Loucy (cell line): ENCODE data around the gene FKBP4.

Source experiments
- H2AFZ ChIP-seq: fragments of 200-600 bp; sonication (generic); 2 replicates; pipeline ENCODE4 v1.6.0; 2016; ENCODE audit warnings: antibody characterized with exemption, mild to moderate bottlenecking, low read length, moderate library complexity
- H3F3A ChIP-seq: fragments of 200-600 bp; 2 replicates; pipeline ENCODE4 v1.6.0; 2016; ENCODE audit warnings: antibody characterized with exemption, low read depth, mild to moderate bottlenecking
- H3K27me3 ChIP-seq: fragments of 200-600 bp; sonication (generic); 2 replicates; pipeline ENCODE4 v1.6.1; 2014; ENCODE audit warnings: low read length, mild to moderate bottlenecking; ENCODE audit not compliant: insufficient read depth, poor library complexity, severe bottlenecking
- H3K36me3 ChIP-seq: fragments of 200-600 bp; sonication (generic); 2 replicates; pipeline ENCODE4 v1.6.1; 2016; ENCODE audit warnings: low read length; ENCODE audit not compliant: insufficient read depth
- H3K4me1 ChIP-seq: fragments of 200-600 bp; sonication (generic); 2 replicates; pipeline ENCODE4 v1.5.1; 2014; ENCODE audit warnings: low read length, mild to moderate bottlenecking; ENCODE audit not compliant: insufficient read depth, poor library complexity, severe bottlenecking
- H3K4me2 ChIP-seq: fragments of 200-600 bp; sonication (generic); 2 replicates; pipeline ENCODE4 v1.6.0; 2014; ENCODE audit warnings: antibody characterized with exemption, low read length, low read depth, mild to moderate bottlenecking; ENCODE audit not compliant: poor library complexity, severe bottlenecking
- H3K4me3 ChIP-seq: fragments of 200-600 bp; sonication (generic); 2 replicates; pipeline ENCODE4 v1.5.1; 2014; ENCODE audit warnings: low read length, mild to moderate bottlenecking, mixed read lengths; ENCODE audit not compliant: poor library complexity, severe bottlenecking
- H3K79me2 ChIP-seq: fragments of 200-600 bp; sonication (generic); 2 replicates; pipeline ENCODE4 v1.6.1; 2014; ENCODE audit warnings: low read length; ENCODE audit not compliant: insufficient read depth
- H3K9ac ChIP-seq: fragments of 200-600 bp; sonication (generic); 2 replicates; pipeline ENCODE4 v1.6.0; 2014; ENCODE audit warnings: mild to moderate bottlenecking, low read depth, low read length, moderate library complexity; ENCODE audit not compliant: poor library complexity, severe bottlenecking
- H3K9me2 ChIP-seq: fragments of 200-600 bp; sonication (generic); replicated peaks from 2 replicates; pipeline ENCODE4 v1.6.1; 2016; ENCODE audit warnings: low read depth, low read length, mixed read lengths
- H3K9me3 ChIP-seq: fragments of 200-600 bp; sonication (generic); 2 replicates; pipeline ENCODE4 v1.6.1; 2014; ENCODE audit warnings: mild to moderate bottlenecking, antibody characterized with exemption, low read length, low read depth; ENCODE audit not compliant: insufficient read depth
- H4K20me1 ChIP-seq: fragments of 200-600 bp; sonication (generic); 2 replicates; pipeline ENCODE4 v1.6.0; 2014; ENCODE audit warnings: antibody characterized with exemption, low read length, mild to moderate bottlenecking; ENCODE audit not compliant: insufficient read depth, poor library complexity, severe bottlenecking
- CTCF ChIP-seq: fragments of 200-600 bp; sonication (generic); conservative IDR thresholded peaks from 2 replicates; pipeline ENCODE4 v1.5.1; 2014; ENCODE audit warnings: mild to moderate bottlenecking, antibody characterized with exemption, low read length
- EZH2phosphoT487 ChIP-seq: fragments of 200-600 bp; IDR thresholded peaks from 2 replicates; pipeline ENCODE4 v1.6.1; 2018; ENCODE audit warnings: antibody characterized with exemption, mild to moderate bottlenecking, moderate library complexity, borderline replicate concordance

The FKBP4 gene

GRCh38 chr12:2835691-2836403, 41.1 kb downstream of the FKBP4 start:
- TF ChIP-seq EZH2phosphoT487 (no peak), CTCF (no peak)
- Histone ChIP-seq H3K4me2 (no peak overlapping the region), H3K4me1 (no peaks in the 10 kb centered on the region), H2AFZ (no peak overlapping the region), H3K9me2 (no peaks in the 10 kb centered on the region), H3K27me3 (no peaks in the 10 kb centered on the region), H3K4me3 (no peak overlapping the region), H3F3A (no peaks in the 10 kb centered on the region), H3K79me2 (no peaks in the 10 kb centered on the region), H4K20me1 (no peaks in the 10 kb centered on the region), H3K36me3 (no peaks in the 10 kb centered on the region), H3K9ac (no peak overlapping the region), H3K9me3 (no peaks in the 10 kb centered on the region)

- Histone ChIP-seq H3K36me3 (no peaks in the 10 kb centered on the region), H3K4me2 (no peak overlapping the region), H4K20me1 (no peaks in the 10 kb centered on the region), H3K9me3 (no peaks in the 10 kb centered on the region), H3K27me3 (no peaks in the 10 kb centered on the region), H3F3A (no peaks in the 10 kb centered on the region), H3K4me1 (no peaks in the 10 kb centered on the region), H3K79me2 (no peaks in the 10 kb centered on the region), H3K9ac (no peak overlapping the region), H3K9me2 (no peaks in the 10 kb centered on the region), H3K4me3 (no peak overlapping the region), H2AFZ (no peak overlapping the region)
- TF ChIP-seq EZH2phosphoT487, result no peak
- no peak for TF ChIP-seq CTCF
Measured at GRCh38 chr12:2836574-2836973, 41.8 kb downstream of the FKBP4 start.

GRCh38 chr12:2841056-2841650, 46.4 kb downstream of the FKBP4 start:
- Histone ChIP-seq H4K20me1 (no peaks in the 10 kb centered on the region), H3K4me3 (no peak overlapping the region), H3K79me2 (no peaks in the 10 kb centered on the region), H3K4me2 (no peak overlapping the region), H3K9me2 (no peaks in the 10 kb centered on the region), H3F3A (no peaks in the 10 kb centered on the region), H3K4me1 (no peaks in the 10 kb centered on the region), H3K36me3 (no peaks in the 10 kb centered on the region), H3K9me3 (no peaks in the 10 kb centered on the region), H3K9ac (no peak overlapping the region), H2AFZ (no peak overlapping the region), H3K27me3 (no peaks in the 10 kb centered on the region)
- TF ChIP-seq CTCF, result no peak
- no peak for TF ChIP-seq EZH2phosphoT487
